Fibroblast of the aortic adventitia (primary cell): ENCODE measurements around the gene ANO7. TPM values are rescaled to one million over a fixed set of nuclear protein-coding genes. Genes with fewer than 3 reads are reported as not detected.

Source experiments
- DNase-seq: peaks from one replicate; pipeline ENCODE4 v3.0.0-alpha.2; 2010; ENCODE audit warnings: low read depth
- H3K4me3 ChIP-seq: 2 replicates; pipeline ENCODE4 v1.5.1; 2011; ENCODE audit warnings: low read depth, mild to moderate bottlenecking, control low read depth, low read length, moderate library complexity
- total RNA-seq: library from RNA; depleted of rRNA; stranded (reverse); fragments of >200 nt; gene quantifications from 2 replicates; pipeline ENCODE4 v1.2.3, GENCODE V29; 2012; ENCODE audit warnings: low replicate concordance
- TF ChIP-seq, protein P1 (sequence below): IDR thresholded peaks from 2 replicates; pipeline ENCODE4 v1.5.1; 2011; ENCODE audit warnings: mild to moderate bottlenecking, low read length, control low read depth, inconsistent platforms; ENCODE audit not compliant: insufficient read depth

The ANO7 gene
- total RNA-seq, 1 donor, result 1.7 TPM

DNA sequence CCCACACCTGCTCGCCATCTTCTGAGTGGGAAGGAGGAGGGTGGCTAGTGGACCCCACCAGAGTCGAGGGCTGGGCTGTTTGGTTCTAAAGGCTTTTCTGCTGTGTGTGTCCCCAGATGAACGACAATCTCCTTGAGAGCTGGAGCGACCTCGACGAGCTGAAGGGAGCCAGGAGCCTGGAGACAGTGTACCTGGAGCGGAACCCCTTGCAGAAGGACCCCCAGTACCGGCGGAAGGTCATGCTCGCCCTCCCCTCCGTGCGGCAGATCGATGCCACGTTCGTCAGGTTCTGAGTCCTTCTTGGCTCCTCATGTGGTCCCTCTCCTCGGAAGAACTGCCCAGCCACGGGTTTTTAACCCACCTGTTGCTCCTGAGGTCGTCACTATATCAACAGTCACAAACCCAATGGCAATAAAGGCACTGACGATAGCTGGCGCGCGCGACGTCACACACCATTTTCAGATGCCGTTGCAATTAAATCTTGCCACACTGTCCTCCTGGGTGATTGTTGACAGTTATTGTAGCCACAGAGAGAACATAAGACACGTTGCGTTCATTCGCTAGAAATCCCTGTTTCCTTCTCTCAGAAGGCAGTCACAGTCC lies 5.8 kb upstream of the ANO7 start:
- no peak overlapping the region for H3K4me3 ChIP-seq
- no peak for DNase-seq
- TF ChIP-seq, protein P1, sequence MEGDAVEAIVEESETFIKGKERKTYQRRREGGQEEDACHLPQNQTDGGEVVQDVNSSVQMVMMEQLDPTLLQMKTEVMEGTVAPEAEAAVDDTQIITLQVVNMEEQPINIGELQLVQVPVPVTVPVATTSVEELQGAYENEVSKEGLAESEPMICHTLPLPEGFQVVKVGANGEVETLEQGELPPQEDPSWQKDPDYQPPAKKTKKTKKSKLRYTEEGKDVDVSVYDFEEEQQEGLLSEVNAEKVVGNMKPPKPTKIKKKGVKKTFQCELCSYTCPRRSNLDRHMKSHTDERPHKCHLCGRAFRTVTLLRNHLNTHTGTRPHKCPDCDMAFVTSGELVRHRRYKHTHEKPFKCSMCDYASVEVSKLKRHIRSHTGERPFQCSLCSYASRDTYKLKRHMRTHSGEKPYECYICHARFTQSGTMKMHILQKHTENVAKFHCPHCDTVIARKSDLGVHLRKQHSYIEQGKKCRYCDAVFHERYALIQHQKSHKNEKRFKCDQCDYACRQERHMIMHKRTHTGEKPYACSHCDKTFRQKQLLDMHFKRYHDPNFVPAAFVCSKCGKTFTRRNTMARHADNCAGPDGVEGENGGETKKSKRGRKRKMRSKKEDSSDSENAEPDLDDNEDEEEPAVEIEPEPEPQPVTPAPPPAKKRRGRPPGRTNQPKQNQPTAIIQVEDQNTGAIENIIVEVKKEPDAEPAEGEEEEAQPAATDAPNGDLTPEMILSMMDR, result no peak

DNA sequence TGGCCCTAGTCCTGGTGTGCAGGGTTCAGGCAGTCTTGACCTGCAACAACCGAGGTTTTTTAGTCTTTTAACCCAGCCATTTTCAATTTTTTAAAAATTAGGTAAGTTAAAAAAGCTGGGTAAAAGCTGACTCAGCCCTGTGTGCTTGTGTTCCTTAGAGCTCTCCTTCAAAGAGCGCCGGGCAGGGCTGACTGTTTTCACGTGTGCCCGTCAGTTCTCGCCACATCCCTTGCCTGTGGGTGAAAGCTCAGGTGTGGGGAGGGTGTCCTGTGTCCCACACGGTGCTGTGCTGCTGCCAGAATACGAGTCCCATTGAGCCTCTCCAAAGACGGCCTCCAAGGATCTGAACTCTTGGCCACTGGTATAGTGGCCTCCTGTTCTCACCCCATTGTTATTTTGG lies 5.3 kb upstream of the ANO7 start:
- TF ChIP-seq, protein P1, result no peak
- no peak for DNase-seq
- no peak overlapping the region for H3K4me3 ChIP-seq

DNA sequence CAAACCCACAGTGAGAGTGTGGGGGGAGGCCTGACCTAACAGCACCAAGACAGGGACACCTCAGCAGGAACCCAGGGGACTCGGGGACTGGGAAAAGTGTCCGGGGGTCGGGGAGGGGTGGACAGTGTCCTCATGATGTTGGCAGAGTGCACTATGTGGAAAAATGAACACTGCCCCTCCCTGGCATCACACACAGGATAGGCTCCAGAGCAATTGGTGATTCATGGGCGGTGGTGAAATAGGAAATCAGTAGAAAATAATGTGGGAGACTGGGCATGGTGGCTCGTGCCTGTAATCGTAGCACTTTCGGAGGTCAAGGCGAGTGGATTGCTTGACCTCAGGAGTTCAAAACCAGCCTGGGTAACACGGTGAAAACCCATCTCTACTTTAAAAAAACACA lies 3.6 kb upstream of the ANO7 start:
- DNase-seq, result no peak
- TF ChIP-seq, protein P1, result no peak

DNA sequence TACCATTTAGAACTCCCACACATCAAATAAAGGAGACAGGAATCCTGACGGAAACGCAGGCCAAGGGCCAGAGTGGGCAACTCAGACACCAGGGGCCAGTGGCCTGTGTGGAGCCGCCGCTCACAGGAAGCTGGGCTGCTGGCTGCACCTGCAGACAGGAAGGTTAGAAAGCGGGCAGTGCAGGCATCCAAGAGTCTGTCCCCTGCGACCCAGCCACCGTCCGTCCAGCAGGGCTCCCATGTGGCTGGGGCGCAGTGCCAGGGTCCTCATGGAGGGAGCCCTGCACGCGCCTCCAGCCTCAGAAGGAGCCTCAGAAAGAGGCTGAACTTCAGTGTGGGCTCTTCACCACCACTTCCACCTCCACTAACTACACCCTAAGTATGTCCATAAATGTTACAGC lies 2.5 kb upstream of the ANO7 start:
- DNase-seq, result no peak
- TF ChIP-seq, protein P1, result no peak

More for the DNA sequence above, 3.6 kb upstream of the ANO7 start:
- no peak overlapping the region for H3K4me3 ChIP-seq

DNA sequence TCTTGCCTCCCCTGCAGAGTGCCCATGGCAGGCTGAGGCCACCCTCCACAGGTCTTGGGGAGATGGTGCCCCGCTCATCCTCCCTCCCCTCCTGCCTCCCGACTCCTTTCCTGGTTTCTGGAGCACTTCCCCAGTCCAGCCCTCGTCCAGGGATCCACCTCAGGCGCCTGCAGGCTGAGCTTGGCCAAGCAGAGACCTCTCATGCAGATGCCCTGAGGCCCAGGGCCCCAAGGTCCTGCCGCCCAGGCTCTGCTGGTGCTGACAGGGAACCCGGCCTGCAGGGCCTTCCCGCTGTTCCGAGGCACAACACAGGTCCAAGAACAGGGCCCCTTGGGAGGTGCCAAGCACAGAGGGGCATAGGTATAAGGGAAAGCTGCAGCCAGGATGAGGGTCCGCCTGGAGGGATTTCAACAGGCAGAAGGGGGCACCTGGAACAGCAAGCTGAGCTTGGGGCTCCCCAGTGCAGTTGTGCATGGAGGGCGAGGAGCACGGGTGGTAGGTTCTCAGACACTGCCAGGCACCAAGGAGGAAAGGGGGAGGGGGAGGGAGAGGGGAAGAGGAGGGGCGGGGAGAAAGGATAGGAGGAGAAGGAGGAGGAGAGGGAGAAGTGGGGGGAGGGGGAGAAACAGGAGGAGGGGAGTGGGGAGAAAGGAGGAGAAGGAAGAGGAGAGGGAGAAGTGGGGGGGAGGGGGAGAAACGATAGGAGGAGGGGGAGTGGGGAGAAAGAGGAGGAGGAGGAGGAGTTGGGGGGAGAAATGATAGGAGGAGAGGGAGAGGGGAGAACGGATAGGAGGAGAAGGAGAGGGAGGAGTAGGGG lies 1.2 kb upstream of the ANO7 start:
- no peak for DNase-seq
- no peak overlapping the region for H3K4me3 ChIP-seq
- TF ChIP-seq, protein P1, result no peak

More for the DNA sequence above, 2.5 kb upstream of the ANO7 start:
- no peak overlapping the region for H3K4me3 ChIP-seq

DNA sequence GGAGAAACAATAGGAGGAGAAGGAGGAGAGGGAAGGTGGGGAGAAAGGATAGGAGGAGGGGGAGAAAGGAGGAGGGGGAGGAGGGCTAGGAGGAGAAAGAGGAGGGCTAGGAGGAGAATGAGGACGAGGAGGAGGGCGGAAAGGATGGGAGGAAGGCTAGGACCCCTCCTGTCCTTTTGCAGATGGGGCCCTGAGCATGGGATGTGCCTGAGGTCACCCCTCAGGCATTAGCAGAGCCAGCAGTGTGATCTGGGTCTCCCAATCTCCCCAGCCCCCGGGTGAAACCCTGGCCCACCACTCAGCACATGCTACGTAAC lies 601 bp upstream of the ANO7 start:
- DNase-seq, result no peak
- TF ChIP-seq, protein P1, result no peak
- H3K4me3 ChIP-seq, result no peak overlapping the region
